ENCODE data around the gene CIB4.

- no peak for TF ChIP-seq CTCF (IDR thresholded peaks at IDR 0.05)
- TF ChIP-seq POLR2A (IDR thresholded peaks at IDR 0.05), result no peak
- TF ChIP-seq POLR2AphosphoS5 (IDR thresholded peaks at IDR 0.05; ENCODE audit: insufficient read depth in 1 of 2, low read depth in 1 of 2), result no peak
These were observed 29.8 kb upstream of the CIB4 start for GRCh38 chr2:26670931-26671460.

Data from vagina (tissue), 2 donors.